ENCODE results near the gene UGT2B7. TPM values are rescaled to one million over a fixed set of nuclear protein-coding genes. Genes with fewer than 3 reads are reported as not detected.
"Not testable (repeated sequence)": the region's sequence is repeated elsewhere in the genome, so short reads cannot be mapped to it uniquely, and the experiment has no call there.

The UGT2B7 gene
- total RNA-seq, 1 experiment from 2014 or later = not detected

- DNase-seq = no peak
- no peak for TF ChIP-seq EZH2 (IDR thresholded peaks at IDR 0.05; ENCODE audit: low read length, unreplicated experiment)
- no peak for TF ChIP-seq CTCF (conservative IDR thresholded peaks at IDR 0.05; ENCODE audit: low read depth, low read length)
- TF ChIP-seq EZH2phosphoT487 (IDR thresholded peaks at IDR 0.05; ENCODE audit: borderline replicate concordance, low read length) = no peak
- BruUV-seq (replicated peaks) = no TSS peak
- Histone ChIP-seq H3K4me3 (ENCODE audit: low read length) (no peak overlapping the region), H2AFZ (ENCODE audit: low read length) (no peak overlapping the region), H3K79me2 (ENCODE audit: low read length) (no peaks in the 10 kb centered on the region), H3K27me3 (ENCODE audit: low read length) (no peaks in the 10 kb centered on the region), H3K36me3 (ENCODE audit: low read depth, low read length) (no peaks in the 10 kb centered on the region), H3K9me2 (replicated peaks; ENCODE audit: low read length) (no peaks in the 10 kb centered on the region), H3K4me2 (ENCODE audit: low read length) (no peak overlapping the region), H3K27ac (ENCODE audit: low read length) (peak overlapping the region; percentile 85), H3F3A (ENCODE audit: low read length, unreplicated experiment) (peaks cover 16% of the 10 kb centered on the region), H3K4me1 (ENCODE audit: insufficient read depth, low read length) (peaks cover 55% of the 10 kb centered on the region), H3K9ac (ENCODE audit: low read length) (no peak overlapping the region), H4K20me1 (ENCODE audit: low read length) (no peaks in the 10 kb centered on the region), H3K9me3 (ENCODE audit: low read length) (no peaks in the 10 kb centered on the region)
- CTCF ChIA-PET = interaction anchor here (0.6 kb wide), 1 partner anchor 200 kb away, joined by 3 read pairs; no protein-coding TSS in a partner anchor
- intact Hi-C loops (cut with micrococcal nuclease) = loop anchor here (5.0 to 10.0 kb wide), 8 partner anchors 55 to 752 kb away; partner anchors contain the start of gene UGT2A3
- no peak for ATAC-seq
- POLR2A ChIA-PET (ENCODE audit: unreplicated experiment) = interaction anchor here (0.7 kb wide), 1 partner anchor 532 kb away, joined by 5 read pairs; no protein-coding TSS in a partner anchor
Observed at GRCh38 chr4:69096810-69097209, 536 bp downstream of the UGT2B7 start.

GRCh38 chr4:69098470-69098869 lies 2.2 kb downstream of the UGT2B7 start:
- H2AFZ ChIP-seq (ENCODE audit: low read length) = no peak overlapping the region
- peaks cover 44% of the 10 kb centered on the region for H3K4me1 ChIP-seq (ENCODE audit: insufficient read depth, low read length)
- intact Hi-C loops (cut with micrococcal nuclease) = loop anchor here (2.0 to 10.0 kb wide), 9 partner anchors 56 to 754 kb away; partner anchors contain the start of genes UGT2A3 and UGT2B10
- ChIA-PET POLR2A (ENCODE audit: unreplicated experiment) (no interaction called here), CTCF (no interaction called here)
- TF ChIP-seq CTCF (conservative IDR thresholded peaks at IDR 0.05; ENCODE audit: low read depth, low read length) (no peak), EZH2phosphoT487 (IDR thresholded peaks at IDR 0.05; ENCODE audit: borderline replicate concordance, low read length) (no peak), EZH2 (IDR thresholded peaks at IDR 0.05; ENCODE audit: low read length, unreplicated experiment) (no peak)
- no peak overlapping the region for H3K9ac ChIP-seq (ENCODE audit: low read length)
- DNase-seq (peak; percentile 88), ATAC-seq (peak; percentile 8; the same call in 1 of the 2 replicates)
- no peaks in the 10 kb centered on the region for H4K20me1 ChIP-seq (ENCODE audit: low read length)
- no peaks in the 10 kb centered on the region for H3K79me2 ChIP-seq (ENCODE audit: low read length)
- H3K36me3 ChIP-seq (ENCODE audit: low read depth, low read length) = no peaks in the 10 kb centered on the region
- H3K27ac ChIP-seq (ENCODE audit: low read length) = peak overlapping the region; percentile 67
- H3K9me3 ChIP-seq (ENCODE audit: low read length) = no peaks in the 10 kb centered on the region
- H3K9me2 ChIP-seq (replicated peaks; ENCODE audit: low read length) = no peaks in the 10 kb centered on the region
- BruUV-seq (replicated peaks) = no TSS peak
- peaks cover 12% of the 10 kb centered on the region for H3F3A ChIP-seq (ENCODE audit: low read length, unreplicated experiment)
- H3K27me3 ChIP-seq (ENCODE audit: low read length) = no peaks in the 10 kb centered on the region
- peak overlapping the region; percentile 63 for H3K4me2 ChIP-seq (ENCODE audit: low read length)
- H3K4me3 ChIP-seq (ENCODE audit: low read length) = no peak overlapping the region

GRCh38 chr4:69099910-69100309 lies 3.6 kb downstream of the UGT2B7 start:
- no TSS peak for BruUV-seq (replicated peaks)
- Histone ChIP-seq H3K27ac (ENCODE audit: low read length) (no peak overlapping the region), H3K36me3 (ENCODE audit: low read depth, low read length) (no peaks in the 10 kb centered on the region), H3K9me3 (ENCODE audit: low read length) (no peaks in the 10 kb centered on the region), H3K4me1 (ENCODE audit: insufficient read depth, low read length) (peaks cover 38% of the 10 kb centered on the region), H4K20me1 (ENCODE audit: low read length) (no peaks in the 10 kb centered on the region), H3K79me2 (ENCODE audit: low read length) (no peaks in the 10 kb centered on the region), H3K9ac (ENCODE audit: low read length) (no peak overlapping the region), H3K27me3 (ENCODE audit: low read length) (no peaks in the 10 kb centered on the region), H3F3A (ENCODE audit: low read length, unreplicated experiment) (peaks cover 11% of the 10 kb centered on the region), H3K4me3 (ENCODE audit: low read length) (no peak overlapping the region), H3K4me2 (ENCODE audit: low read length) (no peak overlapping the region), H3K9me2 (replicated peaks; ENCODE audit: low read length) (no peaks in the 10 kb centered on the region), H2AFZ (ENCODE audit: low read length) (no peak overlapping the region)
- CTCF ChIA-PET = no interaction called here
- intact Hi-C loops (cut with micrococcal nuclease) = loop anchor here (2.0 to 10.0 kb wide), 9 partner anchors 58 to 755 kb away; partner anchors contain the start of genes UGT2A3 and UGT2B10
- DNase-seq (no peak), ATAC-seq (no peak)
- POLR2A ChIA-PET (ENCODE audit: unreplicated experiment) = no interaction called here
- no peak for TF ChIP-seq EZH2phosphoT487 (IDR thresholded peaks at IDR 0.05; ENCODE audit: borderline replicate concordance, low read length)
- TF ChIP-seq CTCF (conservative IDR thresholded peaks at IDR 0.05; ENCODE audit: low read depth, low read length) = no peak
- no peak for TF ChIP-seq EZH2 (IDR thresholded peaks at IDR 0.05; ENCODE audit: low read length, unreplicated experiment)

GRCh38 chr4:69102668-69103067 lies 6.4 kb downstream of the UGT2B7 start:
- POLR2A ChIA-PET (ENCODE audit: unreplicated experiment); DNase-seq; ATAC-seq; H3K79me2 ChIP-seq (ENCODE audit: low read length); H3K27me3 ChIP-seq (ENCODE audit: low read length); H2AFZ ChIP-seq (ENCODE audit: low read length); H3K27ac ChIP-seq (ENCODE audit: low read length); H3K36me3 ChIP-seq (ENCODE audit: low read depth, low read length); CTCF ChIA-PET; H3K4me2 ChIP-seq (ENCODE audit: low read length); BruUV-seq (replicated peaks); H3K9me2 ChIP-seq (replicated peaks; ENCODE audit: low read length); H3K9ac ChIP-seq (ENCODE audit: low read length); H3K4me3 ChIP-seq (ENCODE audit: low read length); intact Hi-C loops (cut with micrococcal nuclease); H3K9me3 ChIP-seq (ENCODE audit: low read length); H3F3A ChIP-seq (ENCODE audit: low read length, unreplicated experiment); H4K20me1 ChIP-seq (ENCODE audit: low read length): not testable (repeated sequence)
- H3K4me1 ChIP-seq (ENCODE audit: insufficient read depth, low read length) = peaks cover 17% of the 10 kb centered on the region

Measured in PC-3 (cell line).